ENCODE measurements around the gene NKG7.

DNA sequence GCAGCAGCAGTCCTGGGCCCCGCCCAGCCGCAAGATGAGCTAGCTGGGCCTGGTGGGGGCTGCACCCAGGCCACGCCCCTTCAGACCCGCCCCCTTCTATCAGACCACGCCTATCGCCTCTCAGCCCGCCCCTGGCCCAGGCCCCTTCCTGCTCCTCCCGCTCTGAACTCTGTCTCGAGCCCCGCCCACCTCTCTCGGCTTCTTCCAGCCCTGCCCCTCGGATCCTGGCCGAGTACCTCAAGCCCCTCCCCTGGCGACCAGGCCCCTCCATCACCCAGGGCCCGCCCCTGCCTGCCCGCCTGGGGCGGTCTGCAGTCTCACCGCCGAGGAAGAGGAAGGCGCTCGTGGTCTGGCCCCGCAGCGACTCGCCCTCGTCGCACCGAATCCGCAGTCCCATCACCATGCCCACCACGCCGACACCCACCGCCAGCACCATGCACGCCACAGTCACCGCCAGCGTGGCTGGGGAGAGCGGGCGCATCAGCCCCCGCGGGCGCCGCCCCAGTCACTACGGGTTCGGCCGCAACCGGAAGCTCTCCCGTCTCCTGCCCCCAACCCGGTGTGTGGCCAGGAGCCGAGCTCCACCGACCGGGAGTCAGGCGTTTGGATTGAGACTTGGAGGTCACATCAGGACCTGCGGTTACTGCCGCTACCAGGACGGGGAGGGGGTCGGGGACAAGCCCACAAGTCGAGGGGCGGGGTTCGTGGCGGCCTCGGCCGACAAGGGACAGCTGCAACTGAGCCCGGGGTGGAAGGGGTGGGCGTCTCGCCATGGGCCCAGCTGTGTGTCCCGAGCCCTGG is 4.7 kb downstream of the NKG7 start:
- TF ChIP-seq, protein P1, sequence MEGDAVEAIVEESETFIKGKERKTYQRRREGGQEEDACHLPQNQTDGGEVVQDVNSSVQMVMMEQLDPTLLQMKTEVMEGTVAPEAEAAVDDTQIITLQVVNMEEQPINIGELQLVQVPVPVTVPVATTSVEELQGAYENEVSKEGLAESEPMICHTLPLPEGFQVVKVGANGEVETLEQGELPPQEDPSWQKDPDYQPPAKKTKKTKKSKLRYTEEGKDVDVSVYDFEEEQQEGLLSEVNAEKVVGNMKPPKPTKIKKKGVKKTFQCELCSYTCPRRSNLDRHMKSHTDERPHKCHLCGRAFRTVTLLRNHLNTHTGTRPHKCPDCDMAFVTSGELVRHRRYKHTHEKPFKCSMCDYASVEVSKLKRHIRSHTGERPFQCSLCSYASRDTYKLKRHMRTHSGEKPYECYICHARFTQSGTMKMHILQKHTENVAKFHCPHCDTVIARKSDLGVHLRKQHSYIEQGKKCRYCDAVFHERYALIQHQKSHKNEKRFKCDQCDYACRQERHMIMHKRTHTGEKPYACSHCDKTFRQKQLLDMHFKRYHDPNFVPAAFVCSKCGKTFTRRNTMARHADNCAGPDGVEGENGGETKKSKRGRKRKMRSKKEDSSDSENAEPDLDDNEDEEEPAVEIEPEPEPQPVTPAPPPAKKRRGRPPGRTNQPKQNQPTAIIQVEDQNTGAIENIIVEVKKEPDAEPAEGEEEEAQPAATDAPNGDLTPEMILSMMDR (IDR thresholded peaks at IDR 0.05; ENCODE audit: insufficient read depth, low read length) = no peak
- TF ChIP-seq POLR2AphosphoS5 (IDR thresholded peaks at IDR 0.05; ENCODE audit: low read depth) = peak; percentile 19
- TF ChIP-seq, protein P2, sequence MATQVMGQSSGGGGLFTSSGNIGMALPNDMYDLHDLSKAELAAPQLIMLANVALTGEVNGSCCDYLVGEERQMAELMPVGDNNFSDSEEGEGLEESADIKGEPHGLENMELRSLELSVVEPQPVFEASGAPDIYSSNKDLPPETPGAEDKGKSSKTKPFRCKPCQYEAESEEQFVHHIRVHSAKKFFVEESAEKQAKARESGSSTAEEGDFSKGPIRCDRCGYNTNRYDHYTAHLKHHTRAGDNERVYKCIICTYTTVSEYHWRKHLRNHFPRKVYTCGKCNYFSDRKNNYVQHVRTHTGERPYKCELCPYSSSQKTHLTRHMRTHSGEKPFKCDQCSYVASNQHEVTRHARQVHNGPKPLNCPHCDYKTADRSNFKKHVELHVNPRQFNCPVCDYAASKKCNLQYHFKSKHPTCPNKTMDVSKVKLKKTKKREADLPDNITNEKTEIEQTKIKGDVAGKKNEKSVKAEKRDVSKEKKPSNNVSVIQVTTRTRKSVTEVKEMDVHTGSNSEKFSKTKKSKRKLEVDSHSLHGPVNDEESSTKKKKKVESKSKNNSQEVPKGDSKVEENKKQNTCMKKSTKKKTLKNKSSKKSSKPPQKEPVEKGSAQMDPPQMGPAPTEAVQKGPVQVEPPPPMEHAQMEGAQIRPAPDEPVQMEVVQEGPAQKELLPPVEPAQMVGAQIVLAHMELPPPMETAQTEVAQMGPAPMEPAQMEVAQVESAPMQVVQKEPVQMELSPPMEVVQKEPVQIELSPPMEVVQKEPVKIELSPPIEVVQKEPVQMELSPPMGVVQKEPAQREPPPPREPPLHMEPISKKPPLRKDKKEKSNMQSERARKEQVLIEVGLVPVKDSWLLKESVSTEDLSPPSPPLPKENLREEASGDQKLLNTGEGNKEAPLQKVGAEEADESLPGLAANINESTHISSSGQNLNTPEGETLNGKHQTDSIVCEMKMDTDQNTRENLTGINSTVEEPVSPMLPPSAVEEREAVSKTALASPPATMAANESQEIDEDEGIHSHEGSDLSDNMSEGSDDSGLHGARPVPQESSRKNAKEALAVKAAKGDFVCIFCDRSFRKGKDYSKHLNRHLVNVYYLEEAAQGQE (IDR thresholded peaks at IDR 0.05; ENCODE audit: insufficient replicate concordance, low read depth) = no peak

Measured in HL-60 (cell line).